ENCODE results near the gene NAV3. TPM values are rescaled to one million over a fixed set of nuclear protein-coding genes. Genes with fewer than 3 reads are reported as not detected.

NAV3 gene
- total RNA-seq, 1 donor = 121 TPM

GRCh38 chr12:78176643-78177042 lies 345.9 kb downstream of the NAV3 start:
- TF ChIP-seq CTCF (IDR thresholded peaks at IDR 0.05; ENCODE audit: insufficient read depth, low read length) = no peak

GRCh38 chr12:78177298-78177697 lies 346.6 kb downstream of the NAV3 start:
- no peak for DNase-seq (ENCODE audit: low read depth)
- no peak for TF ChIP-seq CTCF (IDR thresholded peaks at IDR 0.05; ENCODE audit: insufficient read depth, low read length)
- H3K4me3 ChIP-seq (ENCODE audit: low read depth, low read length) = no peak overlapping the region

More at GRCh38 chr12:78176643-78177042, 345.9 kb downstream of the NAV3 start:
- no peak overlapping the region for H3K4me3 ChIP-seq (ENCODE audit: low read depth, low read length)
- DNase-seq (ENCODE audit: low read depth) = no peak

- no peak overlapping the region for H3K4me3 ChIP-seq (ENCODE audit: low read depth, low read length)
- DNase-seq (ENCODE audit: low read depth) = no peak
- no peak for TF ChIP-seq CTCF (IDR thresholded peaks at IDR 0.05; ENCODE audit: insufficient read depth, low read length)
Observed at GRCh38 chr12:78179346-78179745, 348.7 kb downstream of the NAV3 start.

- peak; percentile 52 for TF ChIP-seq CTCF (IDR thresholded peaks at IDR 0.05; ENCODE audit: insufficient read depth, low read length)
- no peak overlapping the region for H3K4me3 ChIP-seq (ENCODE audit: low read depth, low read length)
- peak; percentile 58 for DNase-seq (ENCODE audit: low read depth)
Observed at GRCh38 chr12:78181544-78182162, 351.0 kb downstream of the NAV3 start.

- TF ChIP-seq CTCF (IDR thresholded peaks at IDR 0.05; ENCODE audit: insufficient read depth, low read length) = no peak
- no peak overlapping the region for H3K4me3 ChIP-seq (ENCODE audit: low read depth, low read length)
- peak; percentile 34 for DNase-seq (ENCODE audit: low read depth)
Observed at GRCh38 chr12:78183824-78184223, 353.1 kb downstream of the NAV3 start.

GRCh38 chr12:78185109-78185508 lies 354.4 kb downstream of the NAV3 start:
- peak; percentile 48 for DNase-seq (ENCODE audit: low read depth)
- H3K4me3 ChIP-seq (ENCODE audit: low read depth, low read length) = no peak overlapping the region
- TF ChIP-seq CTCF (IDR thresholded peaks at IDR 0.05; ENCODE audit: insufficient read depth, low read length) = no peak

- TF ChIP-seq CTCF (IDR thresholded peaks at IDR 0.05; ENCODE audit: insufficient read depth, low read length) = no peak
- H3K4me3 ChIP-seq (ENCODE audit: low read depth, low read length) = no peak overlapping the region
- no peak for DNase-seq (ENCODE audit: low read depth)
Observed at GRCh38 chr12:78185651-78186050, 355.0 kb downstream of the NAV3 start.
